GM12878 (cell line): ENCODE results near the gene GLB1L. TPM values are rescaled to one million over a fixed set of nuclear protein-coding genes. Genes with fewer than 3 reads are reported as not detected.

Experiments used
- ATAC-seq: fragments of 200-7000 bp; cut with Tn5 transposase; 3 replicates; pipeline ENCODE4 v1.9.1; 2020; ENCODE audit warnings: mild to moderate bottlenecking, moderate library complexity
- BruUV-seq: library from RNA; stranded (reverse); fragments of 400-500 nt; replicated peaks from 2 replicates; lab custom pipeline; 2021; lab: Mats Ljungman, UMichigan
- CTCF ChIA-PET: fragments of 300-600 bp; sonication (Branson Sonifier 250); formaldehyde crosslinking; extraction: SDS; loops from one replicate; lab custom pipeline; 2021; ENCODE audit warnings: inconsistent platforms; lab: Yijun Ruan, JAX
- POLR2A ChIA-PET: fragments of 350-600 bp; formaldehyde crosslinking; extraction: SDS; loops from one replicate; lab custom pipeline; 2021; ENCODE audit warnings: inconsistent platforms; lab: Charles Lee
- RAD21 ChIA-PET: fragments of 300-600 bp; sonication (Branson Sonifier 250); formaldehyde crosslinking; loops from one replicate; lab custom pipeline; 2023; ENCODE audit warnings: antibody characterized with exemption; ENCODE audit not compliant: unreplicated experiment; lab: Charles Lee
- SMC1A ChIA-PET: fragments of 300-600 bp; sonication (Branson Sonifier 250); formaldehyde crosslinking; loops from one replicate; lab custom pipeline; 2023; ENCODE audit not compliant: unreplicated experiment, uncharacterized antibody; lab: Charles Lee
- DNase-seq: peaks from one replicate; pipeline ENCODE4 v3.0.0-alpha.2; 2011; ENCODE audit warnings: low read depth, low spot score
- FAIRE-seq: peaks from 3 replicates; lab custom pipeline; 2011; peaks lifted over from hg19 to GRCh38; lab: Jason Lieb, UNC
- H2AFZ ChIP-seq: 2 replicates; pipeline ENCODE4 v1.6.0; 2011; ENCODE audit warnings: low read depth, low read length, control low read depth; ENCODE audit not compliant: control insufficient read depth
- H3K27ac ChIP-seq: 2 replicates; pipeline ENCODE4 v1.5.1; 2011; ENCODE audit warnings: control low read depth; ENCODE audit not compliant: control insufficient read depth, insufficient read depth
- H3K27me3 ChIP-seq, 2 experiments: replicated peaks in 1 of 2; 2 replicates each; pipeline versions ENCODE4 v1.6.0 to v1.6.1; 2011; ENCODE audit warnings: low read length in 1 of 2; ENCODE audit not compliant: control insufficient read depth in 2 of 2, insufficient read depth in 2 of 2
- H3K36me3 ChIP-seq, 2 experiments: 2 replicates each; pipeline ENCODE4 v1.5.1; 2011; ENCODE audit warnings: low read length in 1 of 2; ENCODE audit not compliant: control insufficient read depth in 2 of 2, insufficient read depth in 2 of 2
- H3K4me1 ChIP-seq: 2 replicates; pipeline ENCODE4 v1.6.1; 2011; ENCODE audit warnings: mild to moderate bottlenecking, low read length, moderate library complexity, mixed read lengths; ENCODE audit not compliant: control insufficient read depth, insufficient read depth
- H3K4me2 ChIP-seq: 2 replicates; pipeline ENCODE4 v1.6.0; 2011; ENCODE audit warnings: control low read depth; ENCODE audit not compliant: control insufficient read depth, insufficient read depth
- H3K4me3 ChIP-seq: fragments of 200-600 bp; sonication (generic); 2 replicates; pipeline ENCODE4 v1.5.1; 2016
- H3K79me2 ChIP-seq: 2 replicates; pipeline ENCODE4 v1.6.0; 2011; ENCODE audit warnings: low read length; ENCODE audit not compliant: control insufficient read depth, insufficient read depth
- H3K9ac ChIP-seq: 2 replicates; pipeline ENCODE4 v1.8.0; 2011; ENCODE audit warnings: low read length, control low read depth, mixed read lengths; ENCODE audit not compliant: control insufficient read depth, insufficient read depth
- H3K9me3 ChIP-seq: replicated peaks from 3 replicates; pipeline ENCODE4 v1.5.1; 2011; ENCODE audit warnings: mild to moderate bottlenecking, low read length; ENCODE audit not compliant: control insufficient read depth, insufficient read depth
- H4K20me1 ChIP-seq: 2 replicates; pipeline ENCODE4 v1.6.0; 2011; ENCODE audit not compliant: control insufficient read depth, insufficient read depth
- ATF7 ChIP-seq: fragments of 450-650 bp; IDR thresholded peaks from 2 replicates; pipeline ENCODE4 v1.6.1; 2016; ENCODE audit warnings: low read depth, mild to moderate bottlenecking
- BCL3 ChIP-seq: IDR thresholded peaks from 2 replicates; pipeline ENCODE4 v1.6.1; 2011; ENCODE audit warnings: borderline replicate concordance, low read depth, mild to moderate bottlenecking, moderate library complexity, low read length; ENCODE audit not compliant: insufficient read depth, poor library complexity, severe bottlenecking
- CHD4 ChIP-seq: fragments of 200-600 bp; sonication (generic); IDR thresholded peaks from 2 replicates; pipeline ENCODE4 v1.6.1; 2016; ENCODE audit warnings: mild to moderate bottlenecking
- HCFC1 ChIP-seq: fragments of 150-350 bp; IDR thresholded peaks from 2 replicates; pipeline ENCODE4 v1.6.1; 2014; ENCODE audit warnings: low read length
- MTA2 ChIP-seq: fragments of 450-650 bp; IDR thresholded peaks from 2 replicates; pipeline ENCODE4 v1.6.1; 2016; ENCODE audit warnings: low read depth, mild to moderate bottlenecking, moderate library complexity
- MYC ChIP-seq: IDR thresholded peaks from 2 replicates; pipeline ENCODE4 v1.6.1; 2011; ENCODE audit warnings: mild to moderate bottlenecking, low read length, moderate library complexity, inconsistent platforms; ENCODE audit not compliant: insufficient read depth, insufficient replicate concordance, insufficient read length, severe bottlenecking
- PAX8 ChIP-seq: fragments of 450-650 bp; IDR thresholded peaks from 2 replicates; pipeline ENCODE4 v1.6.1; 2017; ENCODE audit warnings: mild to moderate bottlenecking, moderate library complexity
- PML ChIP-seq: IDR thresholded peaks from 2 replicates; pipeline ENCODE4 v1.6.1; 2012; ENCODE audit warnings: low read length, inconsistent platforms
- PRDM15 ChIP-seq: fragments of 450-650 bp; formaldehyde crosslinking; IDR thresholded peaks from 2 replicates; pipeline ENCODE4 v1.4.0; 2020; ENCODE audit warnings: mild to moderate bottlenecking, moderate library complexity
- SMAD1 ChIP-seq: fragments of 450-650 bp; IDR thresholded peaks from 2 replicates; pipeline ENCODE4 v1.6.1; 2018; ENCODE audit warnings: mild to moderate bottlenecking, low read depth; ENCODE audit not compliant: partially characterized antibody
- SPI1 ChIP-seq: IDR thresholded peaks from 2 replicates; pipeline ENCODE4 v1.6.1; 2011; ENCODE audit warnings: low read depth, mild to moderate bottlenecking, low read length, moderate library complexity, borderline replicate concordance; ENCODE audit not compliant: insufficient read depth
- SREBF2 ChIP-seq: IDR thresholded peaks from 2 replicates; pipeline ENCODE4 v1.6.1; 2012; ENCODE audit warnings: mild to moderate bottlenecking, low read length
- WGBS: methylation state at CpG from one replicate; pipeline ENCODE4 v1.1.6; 2016; ENCODE audit warnings: low lambda C conversion rate; ENCODE audit not compliant: insufficient replicate concordance, insufficient coverage; ENCODE audit errors: missing lambda C conversion rate; 5-methylcytosine and 5-hydroxymethylcytosine counted together
- in situ Hi-C: fragments of 300-500 bp; cut with MboI; formaldehyde crosslinking; loops from 9 replicates; pipeline ENCODE4 v1.14.3; 2018; ENCODE audit warnings: mixed read lengths
- intact Hi-C: fragments of 100-400 bp; cut with micrococcal nuclease; formaldehyde crosslinking; loops from one replicate; pipeline ENCODE4 v1.14.2; 2022; ENCODE audit not compliant: unreplicated experiment
- polyA plus RNA-seq, 11 experiments: library from polyadenylated mRNA; depleted of rRNA in 4 of 11; unstranded in 6 of 11; stranded (reverse) in 5 of 11; fragments of >200 nt; fragmentation: Nextera tagmentation in 4 of 11; fragmentation: Illumina TruSeq in 1 of 11; extraction: Ambion mirVana in 4 of 11; extraction: Trizol in 1 of 11; gene quantifications; 1 replicate in 1 of 11; 2 replicates in 10 of 11; pipeline versions ENCODE4 v1.2.1 to v1.2.3, GENCODE V29; 2011 to 2016; ENCODE audit warnings: inconsistent platforms in 2 of 11, missing spikeins in 2 of 11, low read depth in 1 of 11
- total RNA-seq, 4 experiments: library from RNA; depleted of rRNA in 3 of 4; stranded (reverse); fragments of >200 nt in 3 of 4; fragmentation: Illumina TruSeq in 1 of 4; extraction: Trizol in 1 of 4; gene quantifications; 2 replicates each; pipeline versions ENCODE4 v1.2.1 to v1.2.3, GENCODE V29; 2013 to 2021
- TF ChIP-seq, protein P1 (sequence below): fragments of 450-650 bp; IDR thresholded peaks from 2 replicates; pipeline ENCODE4 v1.6.1; 2017; ENCODE audit warnings: antibody characterized with exemption, mild to moderate bottlenecking, moderate library complexity
- TF ChIP-seq, protein P2 (sequence below): fragments of 450-650 bp; IDR thresholded peaks from 2 replicates; pipeline ENCODE4 v1.6.1; 2016; ENCODE audit warnings: mild to moderate bottlenecking

The GLB1L gene
- total and polyA plus RNA-seq, 10 of the 15 experiments (the other 5 are each of a cell fraction or from before 2014, with no cell fraction given) = 0.29 to 4.6 (median 2.7) TPM

GRCh38 chr2:219289537-219290361 is 44.5 kb upstream of the GLB1L start:
- WGBS = 47% methylated on average over 16 of the region's 16 CpGs
- H3K36me3 ChIP-seq = no peaks in the 10 kb centered on the region
- ATAC-seq (no peak), FAIRE-seq (no peak), DNase-seq (no peak)
- CTCF ChIA-PET = interaction anchor here (1.1 to 6.7 kb wide), 3 partner anchors 11 to 119 kb away, joined by 3 to 257 read pairs (median 4); partner anchors contain the start of gene DNAJB2
- no peak overlapping the region for H3K4me3 ChIP-seq
- intact Hi-C loops = no loop called here
- H3K79me2 ChIP-seq = no peaks in the 10 kb centered on the region
- peaks cover 3% of the 10 kb centered on the region for H3K4me1 ChIP-seq
- peaks cover 0 to 3% of the 10 kb centered on the region in 2 experiments; a peak in 2 of 4 replicates for H3K27me3 ChIP-seq
- no peaks in the 10 kb centered on the region for H3K9me3 ChIP-seq
- no peak overlapping the region for H3K9ac ChIP-seq
- POLR2A ChIA-PET = no interaction called here
- in situ Hi-C loops = no loop called here
- SMC1A ChIA-PET = interaction anchor here (6.0 kb wide), 1 partner anchor 10 kb away, joined by 96 read pairs; the partner anchor contains the start of gene DNAJB2
- no peaks in the 10 kb centered on the region for H4K20me1 ChIP-seq
- H3K27ac ChIP-seq = no peak overlapping the region
- RAD21 ChIA-PET = interaction anchor here (6.5 kb wide), 1 partner anchor 11 kb away, joined by 78 read pairs; the partner anchor contains the start of gene DNAJB2
- no TSS peak for BruUV-seq
- H3K4me2 ChIP-seq = no peak overlapping the region
- no peak overlapping the region for H2AFZ ChIP-seq
- TF ChIP-seq ATF7 (no peak), SMAD1 (no peak), BCL3 (no peak), PRDM15 (CRISPR knock-in tag) (no peak), MYC (no peak), PAX8 (no peak), SREBF2 (no peak), MTA2 (no peak), PML (no peak), SPI1 (no peak), HCFC1 (no peak), CHD4 (no peak)
- TF ChIP-seq, protein P1, sequence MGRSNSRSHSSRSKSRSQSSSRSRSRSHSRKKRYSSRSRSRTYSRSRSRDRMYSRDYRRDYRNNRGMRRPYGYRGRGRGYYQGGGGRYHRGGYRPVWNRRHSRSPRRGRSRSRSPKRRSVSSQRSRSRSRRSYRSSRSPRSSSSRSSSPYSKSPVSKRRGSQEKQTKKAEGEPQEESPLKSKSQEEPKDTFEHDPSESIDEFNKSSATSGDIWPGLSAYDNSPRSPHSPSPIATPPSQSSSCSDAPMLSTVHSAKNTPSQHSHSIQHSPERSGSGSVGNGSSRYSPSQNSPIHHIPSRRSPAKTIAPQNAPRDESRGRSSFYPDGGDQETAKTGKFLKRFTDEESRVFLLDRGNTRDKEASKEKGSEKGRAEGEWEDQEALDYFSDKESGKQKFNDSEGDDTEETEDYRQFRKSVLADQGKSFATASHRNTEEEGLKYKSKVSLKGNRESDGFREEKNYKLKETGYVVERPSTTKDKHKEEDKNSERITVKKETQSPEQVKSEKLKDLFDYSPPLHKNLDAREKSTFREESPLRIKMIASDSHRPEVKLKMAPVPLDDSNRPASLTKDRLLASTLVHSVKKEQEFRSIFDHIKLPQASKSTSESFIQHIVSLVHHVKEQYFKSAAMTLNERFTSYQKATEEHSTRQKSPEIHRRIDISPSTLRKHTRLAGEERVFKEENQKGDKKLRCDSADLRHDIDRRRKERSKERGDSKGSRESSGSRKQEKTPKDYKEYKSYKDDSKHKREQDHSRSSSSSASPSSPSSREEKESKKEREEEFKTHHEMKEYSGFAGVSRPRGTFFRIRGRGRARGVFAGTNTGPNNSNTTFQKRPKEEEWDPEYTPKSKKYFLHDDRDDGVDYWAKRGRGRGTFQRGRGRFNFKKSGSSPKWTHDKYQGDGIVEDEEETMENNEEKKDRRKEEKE = no peak
- TF ChIP-seq, protein P2, sequence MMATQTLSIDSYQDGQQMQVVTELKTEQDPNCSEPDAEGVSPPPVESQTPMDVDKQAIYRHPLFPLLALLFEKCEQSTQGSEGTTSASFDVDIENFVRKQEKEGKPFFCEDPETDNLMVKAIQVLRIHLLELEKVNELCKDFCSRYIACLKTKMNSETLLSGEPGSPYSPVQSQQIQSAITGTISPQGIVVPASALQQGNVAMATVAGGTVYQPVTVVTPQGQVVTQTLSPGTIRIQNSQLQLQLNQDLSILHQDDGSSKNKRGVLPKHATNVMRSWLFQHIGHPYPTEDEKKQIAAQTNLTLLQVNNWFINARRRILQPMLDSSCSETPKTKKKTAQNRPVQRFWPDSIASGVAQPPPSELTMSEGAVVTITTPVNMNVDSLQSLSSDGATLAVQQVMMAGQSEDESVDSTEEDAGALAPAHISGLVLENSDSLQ = no peak
